Neutrophil (primary cell): ENCODE data around the gene KIF26B.

Experiments
- H3K27ac ChIP-seq: fragments of 200-600 bp; sonication (generic); 2 replicates; pipeline ENCODE4 v1.5.1; 2016; ENCODE audit warnings: mild to moderate bottlenecking, moderate library complexity
- H3K27me3 ChIP-seq: fragments of 200-600 bp; sonication (generic); 2 replicates; pipeline ENCODE4 v1.6.0; 2016; ENCODE audit warnings: mild to moderate bottlenecking
- H3K36me3 ChIP-seq: fragments of 200-600 bp; sonication (generic); 2 replicates; pipeline ENCODE4 v1.5.1; 2017
- H3K4me1 ChIP-seq, 2 experiments: fragments of 200-600 bp in 1 of 2; sonication (generic) in 1 of 2; 1 replicate in 1 of 2; 2 replicates in 1 of 2; pipeline versions ENCODE4 v1.5.1 to v1.6.1; 2013 to 2016; ENCODE audit warnings: low read depth in 1 of 2, low read length in 1 of 2, mild to moderate bottlenecking in 1 of 2, moderate library complexity in 1 of 2; ENCODE audit not compliant: control insufficient read depth in 1 of 2, insufficient read depth in 1 of 2
- H3K4me3 ChIP-seq, 2 experiments: fragments of 200-600 bp in 1 of 2; sonication (generic) in 1 of 2; 1 replicate in 1 of 2; 2 replicates in 1 of 2; pipeline ENCODE4 v1.5.1; 2013 to 2016; ENCODE audit warnings: low read depth in 1 of 2, low read length in 1 of 2, mild to moderate bottlenecking in 1 of 2, moderate library complexity in 1 of 2
- H3K9me3 ChIP-seq: fragments of 200-600 bp; sonication (generic); 2 replicates; pipeline ENCODE4 v1.5.1; 2016
- TF ChIP-seq, protein P1 (sequence below): fragments of 200-600 bp; sonication (generic); IDR thresholded peaks from 2 replicates; pipeline ENCODE4 v1.5.1; 2016; ENCODE audit warnings: antibody characterized with exemption

Gene KIF26B

GRCh38 chr1:245685111-245685810 is 530.5 kb downstream of the KIF26B start:
- no peak overlapping the region for H3K4me3 ChIP-seq
- no peaks in the 10 kb centered on the region for H3K36me3 ChIP-seq
- peaks cover 41% of the 10 kb centered on the region for H3K27me3 ChIP-seq
- H3K9me3 ChIP-seq, result no peaks in the 10 kb centered on the region
- no peak overlapping the region for H3K27ac ChIP-seq
- TF ChIP-seq, protein P1, sequence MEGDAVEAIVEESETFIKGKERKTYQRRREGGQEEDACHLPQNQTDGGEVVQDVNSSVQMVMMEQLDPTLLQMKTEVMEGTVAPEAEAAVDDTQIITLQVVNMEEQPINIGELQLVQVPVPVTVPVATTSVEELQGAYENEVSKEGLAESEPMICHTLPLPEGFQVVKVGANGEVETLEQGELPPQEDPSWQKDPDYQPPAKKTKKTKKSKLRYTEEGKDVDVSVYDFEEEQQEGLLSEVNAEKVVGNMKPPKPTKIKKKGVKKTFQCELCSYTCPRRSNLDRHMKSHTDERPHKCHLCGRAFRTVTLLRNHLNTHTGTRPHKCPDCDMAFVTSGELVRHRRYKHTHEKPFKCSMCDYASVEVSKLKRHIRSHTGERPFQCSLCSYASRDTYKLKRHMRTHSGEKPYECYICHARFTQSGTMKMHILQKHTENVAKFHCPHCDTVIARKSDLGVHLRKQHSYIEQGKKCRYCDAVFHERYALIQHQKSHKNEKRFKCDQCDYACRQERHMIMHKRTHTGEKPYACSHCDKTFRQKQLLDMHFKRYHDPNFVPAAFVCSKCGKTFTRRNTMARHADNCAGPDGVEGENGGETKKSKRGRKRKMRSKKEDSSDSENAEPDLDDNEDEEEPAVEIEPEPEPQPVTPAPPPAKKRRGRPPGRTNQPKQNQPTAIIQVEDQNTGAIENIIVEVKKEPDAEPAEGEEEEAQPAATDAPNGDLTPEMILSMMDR, result no peak
- H3K4me1 ChIP-seq, result peaks cover 8 to 12% of the 10 kb centered on the region in 2 experiments

DNA sequence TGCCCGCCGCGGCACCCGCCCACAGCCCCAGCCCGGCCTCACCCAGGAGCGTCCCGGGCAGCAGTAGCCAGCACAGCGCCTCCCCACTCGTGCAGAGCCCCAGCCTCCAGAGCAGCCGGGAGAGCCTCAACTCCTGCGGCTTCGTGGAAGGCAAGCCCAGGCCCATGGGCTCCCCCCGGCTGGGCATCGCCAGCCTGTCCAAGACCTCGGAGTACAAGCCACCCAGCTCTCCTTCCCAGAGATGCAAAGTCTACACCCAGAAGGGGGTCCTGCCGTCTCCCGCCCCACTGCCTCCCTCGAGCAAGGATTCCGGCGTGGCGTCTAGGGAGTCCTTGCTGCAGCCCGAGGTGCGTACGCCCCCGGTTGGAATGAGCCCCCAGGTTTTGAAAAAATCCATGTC is 531.2 kb downstream of the KIF26B start:
- TF ChIP-seq, protein P1, result no peak
- Histone ChIP-seq H3K4me3 (no peak overlapping the region), H3K4me1 (peaks cover under 1 to 4% of the 10 kb centered on the region in 2 experiments), H3K27ac (no peak overlapping the region), H3K36me3 (no peaks in the 10 kb centered on the region), H3K9me3 (no peaks in the 10 kb centered on the region), H3K27me3 (peaks cover 49% of the 10 kb centered on the region)

GRCh38 chr1:245686446-245687030 is 531.8 kb downstream of the KIF26B start:
- peaks cover 0 to under 1% of the 10 kb centered on the region in 2 experiments for H3K4me1 ChIP-seq
- no peak overlapping the region for H3K27ac ChIP-seq
- H3K9me3 ChIP-seq, result no peaks in the 10 kb centered on the region
- no peak overlapping the region for H3K4me3 ChIP-seq
- TF ChIP-seq, protein P1, result no peak
- H3K36me3 ChIP-seq, result no peaks in the 10 kb centered on the region
- H3K27me3 ChIP-seq, result peaks cover 50% of the 10 kb centered on the region

DNA sequence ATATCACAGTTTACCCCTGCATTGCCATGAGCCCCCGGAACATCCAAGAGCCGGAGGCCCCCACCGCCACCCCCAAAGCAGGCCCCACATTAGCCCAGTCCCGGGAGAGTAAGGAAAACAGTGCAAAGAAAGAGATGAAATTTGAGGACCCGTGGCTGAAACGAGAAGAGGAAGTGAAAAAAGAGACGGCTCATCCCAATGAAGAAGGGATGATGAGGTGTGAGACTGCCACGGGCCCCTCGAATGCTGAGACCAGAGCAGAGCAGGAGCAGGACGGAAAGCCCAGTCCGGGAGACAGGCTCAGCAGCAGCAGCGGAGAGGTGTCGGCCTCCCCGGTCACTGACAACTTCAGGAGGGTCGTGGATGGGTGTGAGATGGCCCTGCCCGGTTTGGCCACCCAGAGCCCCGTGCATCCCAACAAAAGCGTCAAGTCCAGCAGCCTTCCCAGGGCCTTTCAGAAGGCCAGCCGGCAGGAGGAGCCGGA is 532.4 kb downstream of the KIF26B start:
- Histone ChIP-seq H3K27ac (no peak overlapping the region), H3K4me3 (no peak overlapping the region), H3K9me3 (no peaks in the 10 kb centered on the region), H3K4me1 (no peaks in the 10 kb centered on the region), H3K27me3 (peaks cover 50% of the 10 kb centered on the region), H3K36me3 (no peaks in the 10 kb centered on the region)
- TF ChIP-seq, protein P1, result no peak

GRCh38 chr1:245687636-245688535 is 533.1 kb downstream of the KIF26B start:
- H3K4me3 ChIP-seq, result no peak overlapping the region
- H3K27ac ChIP-seq, result no peak overlapping the region
- TF ChIP-seq, protein P1, result no peak
- H3K4me1 ChIP-seq, result no peaks in the 10 kb centered on the region
- H3K36me3 ChIP-seq, result no peaks in the 10 kb centered on the region
- no peaks in the 10 kb centered on the region for H3K9me3 ChIP-seq
- peaks cover 50% of the 10 kb centered on the region for H3K27me3 ChIP-seq
